T-helper 1 cell treated with Interleukin-12 subunit alpha and Interleukin-12 subunit beta and Interleukin-4 antibody, amounts not matched to agents 30 ng/mL and 1 ng/mL, for 36 hours (primary cell): Measurements from ENCODE around the gene GAREM2. TPM values are rescaled to one million over a fixed set of nuclear protein-coding genes. Genes with fewer than 3 reads are reported as not detected.

Experiments used
- intact Hi-C: fragments of 100-400 bp; cut with micrococcal nuclease; formaldehyde crosslinking; loops from one replicate; pipeline ENCODE4 v1.15.1; 2024
- total RNA-seq: library from RNA; stranded (reverse); gene quantifications from 2 replicates; pipeline ENCODE4 v1.2.3, GENCODE V29; 2022

GAREM2 gene
- total RNA-seq, 1 donor from 2014 or later, result 6.1 TPM

GRCh38 chr2:26169226-26169625 is 3.7 kb upstream of the GAREM2 start:
- intact Hi-C loops, result no loop called here

- intact Hi-C loops, result loop anchor here (5.0 kb wide), 1 partner anchor 77 kb away; no protein-coding TSS in a partner anchor
These were observed 3.0 kb upstream of the GAREM2 start for GRCh38 chr2:26169681-26170414.

GRCh38 chr2:26170795-26171194 is 2.1 kb upstream of the GAREM2 start:
- intact Hi-C loops, result loop anchor here (1.0 to 5.0 kb wide), 3 partner anchors 77 to 299 kb away; no protein-coding TSS in a partner anchor

- intact Hi-C loops, result loop anchor here (5.0 kb wide), 1 partner anchor 75 kb away; no protein-coding TSS in a partner anchor
These were observed 558 bp upstream of the GAREM2 start for GRCh38 chr2:26172189-26172870.

- intact Hi-C loops, result loop anchor here (5.0 kb wide), 1 partner anchor 73 kb away; no protein-coding TSS in a partner anchor
These were observed 1.0 kb downstream of the GAREM2 start for GRCh38 chr2:26173776-26174482.

GRCh38 chr2:26174691-26175465 is 2.0 kb downstream of the GAREM2 start:
- intact Hi-C loops, result loop anchor here (5.0 kb wide), 1 partner anchor 72 kb away; no protein-coding TSS in a partner anchor

- intact Hi-C loops, result no loop called here
These were observed 2.8 kb downstream of the GAREM2 start for GRCh38 chr2:26175466-26176278.

GRCh38 chr2:26176279-26176615 is 3.4 kb downstream of the GAREM2 start:
- intact Hi-C loops, result no loop called here

GRCh38 chr2:26177122-26177521 is 4.2 kb downstream of the GAREM2 start:
- intact Hi-C loops, result no loop called here

- intact Hi-C loops, result no loop called here
These were observed 5.4 kb downstream of the GAREM2 start for GRCh38 chr2:26178246-26178645.

GRCh38 chr2:26178746-26179436 is 6.0 kb downstream of the GAREM2 start:
- intact Hi-C loops, result no loop called here

GRCh38 chr2:26179446-26179913 is 6.6 kb downstream of the GAREM2 start:
- intact Hi-C loops, result no loop called here

GRCh38 chr2:26182441-26182840 is 9.6 kb downstream of the GAREM2 start:
- intact Hi-C loops, result no loop called here

GRCh38 chr2:26182887-26183630 is 10.2 kb downstream of the GAREM2 start:
- intact Hi-C loops, result no loop called here

- intact Hi-C loops, result loop anchor here (1.0 to 2.0 kb wide), 6 partner anchors 61 to 233 kb away; partner anchors contain the start of genes ADGRF3, HADHA, HADHB and RAB10
These were observed 11.2 kb downstream of the GAREM2 start for GRCh38 chr2:26184121-26184520.

- intact Hi-C loops, result loop anchor here (1.0 to 2.0 kb wide), 7 partner anchors 60 to 233 kb away; partner anchors contain the start of genes ADGRF3, HADHA, HADHB and RAB10
These were observed 11.8 kb downstream of the GAREM2 start for GRCh38 chr2:26184555-26185303.

- intact Hi-C loops, result loop anchor here (1.0 to 2.0 kb wide), 2 partner anchors 59 to 145 kb away; partner anchors contain the start of genes HADHA and HADHB
These were observed 12.5 kb downstream of the GAREM2 start for GRCh38 chr2:26185304-26185928.
